Activated T-cell treated with anti-CD3 and anti-CD28 coated beads for 24 hours (primary cell): ENCODE measurements around the gene CPXM1.
"Not testable (repeated sequence)": the region's sequence is repeated elsewhere in the genome, so short reads cannot be mapped to it uniquely, and the experiment has no call there.

Source experiments
- DNase-seq: peaks from one replicate; pipeline ENCODE4 v3.0.0-alpha.2; 2020; ENCODE audit warnings: low read depth

The CPXM1 gene

DNA sequence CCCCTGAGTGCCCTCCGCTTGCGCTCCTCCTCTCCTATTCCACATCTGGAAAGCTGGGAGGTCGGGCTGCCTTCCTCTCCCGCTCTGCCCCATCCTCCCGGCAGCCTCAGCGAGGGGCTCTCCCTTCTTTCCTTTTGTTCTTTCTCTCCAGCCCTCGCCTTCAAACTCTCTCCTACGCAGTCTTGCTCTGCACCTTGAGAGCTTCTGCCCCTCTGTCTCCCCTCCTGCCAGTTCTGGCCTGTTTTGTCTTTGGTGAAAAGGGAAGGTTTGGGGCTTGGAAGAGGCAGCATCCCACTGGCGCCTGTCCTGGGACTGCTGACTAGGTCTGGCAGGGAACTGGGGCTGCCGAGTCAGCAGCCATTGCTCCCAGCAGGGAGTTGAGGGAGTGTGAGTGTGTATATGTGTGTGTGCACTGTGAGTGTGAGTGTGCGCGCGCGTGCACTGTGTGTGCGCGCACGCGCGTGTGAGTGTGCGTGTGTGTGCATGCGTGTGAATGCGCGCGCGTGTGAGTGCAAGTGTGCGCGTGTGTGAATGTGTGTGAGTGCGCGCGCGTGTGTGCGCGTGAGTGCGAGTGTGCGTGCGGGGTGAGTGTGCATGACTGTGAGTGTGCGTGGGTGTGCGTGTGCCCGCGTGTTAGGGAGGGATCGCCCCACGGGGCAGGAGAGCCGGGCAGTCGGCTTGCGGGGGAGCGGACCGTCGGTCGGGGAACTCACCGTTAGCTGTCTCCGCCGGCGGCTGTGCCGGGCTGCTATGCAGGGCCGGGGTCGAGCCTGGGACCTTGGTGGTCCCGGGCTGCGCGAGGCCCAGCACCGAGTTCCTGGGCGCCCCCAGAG lies 523 bp downstream of the CPXM1 start:
- no peak for DNase-seq

DNA sequence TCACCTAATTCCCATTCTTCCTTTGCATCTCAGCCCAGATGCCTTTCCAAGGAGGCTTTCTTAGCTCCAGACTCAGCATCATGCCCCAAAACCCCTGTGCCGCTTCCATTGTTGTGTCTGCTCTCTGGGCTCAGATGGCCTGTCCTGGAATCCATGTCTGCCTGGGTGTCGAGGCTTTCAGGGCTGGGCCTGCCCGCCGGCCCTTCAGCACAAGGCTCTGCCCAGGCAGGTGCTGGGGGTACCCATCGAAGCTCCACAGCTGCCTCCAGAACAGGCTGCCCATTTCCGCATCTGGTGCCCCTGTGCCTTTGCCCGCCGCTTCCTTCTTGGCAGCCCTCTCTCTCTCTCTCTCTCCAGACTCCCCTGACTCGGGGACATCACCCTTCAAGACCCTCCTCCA lies 1.2 kb downstream of the CPXM1 start:
- no peak for DNase-seq

GRCh38 chr20:2798814-2799213 lies 1.6 kb downstream of the CPXM1 start:
- DNase-seq = no peak

DNA sequence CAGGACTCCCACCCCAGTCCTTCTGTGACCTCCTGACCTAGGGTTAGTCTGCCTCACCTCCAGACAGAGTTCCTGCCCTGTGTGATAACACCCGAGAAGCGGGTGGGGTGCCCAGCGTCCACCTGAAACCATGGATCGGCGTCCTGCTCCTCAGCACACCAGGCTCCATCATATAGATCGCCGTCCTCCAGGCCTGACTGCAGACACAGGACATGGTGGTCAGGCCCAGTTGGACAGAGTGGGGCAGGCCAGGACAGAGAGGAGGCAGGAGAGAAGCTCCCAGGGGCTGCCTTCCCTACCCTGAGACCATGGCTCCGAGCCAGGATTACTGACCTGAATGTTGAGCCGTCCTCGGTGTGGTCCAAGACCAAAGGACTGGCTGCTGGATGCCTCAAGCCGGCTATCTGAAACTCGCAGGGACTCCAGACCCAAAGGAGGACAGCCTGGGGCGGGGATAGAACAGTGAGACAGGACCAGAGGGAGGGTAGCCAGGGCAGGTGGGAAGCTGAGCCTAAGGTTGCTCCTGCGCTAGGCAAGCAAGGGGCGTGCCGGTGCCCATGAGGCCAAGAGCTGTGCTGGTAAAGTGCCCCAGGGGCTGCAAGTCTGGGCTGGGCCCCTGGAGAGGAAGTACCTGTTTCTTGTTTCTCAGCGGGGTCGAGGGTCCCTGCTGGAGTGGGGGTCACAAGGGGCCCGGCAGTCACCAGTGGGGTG lies 2.2 kb downstream of the CPXM1 start:
- no peak for DNase-seq

DNA sequence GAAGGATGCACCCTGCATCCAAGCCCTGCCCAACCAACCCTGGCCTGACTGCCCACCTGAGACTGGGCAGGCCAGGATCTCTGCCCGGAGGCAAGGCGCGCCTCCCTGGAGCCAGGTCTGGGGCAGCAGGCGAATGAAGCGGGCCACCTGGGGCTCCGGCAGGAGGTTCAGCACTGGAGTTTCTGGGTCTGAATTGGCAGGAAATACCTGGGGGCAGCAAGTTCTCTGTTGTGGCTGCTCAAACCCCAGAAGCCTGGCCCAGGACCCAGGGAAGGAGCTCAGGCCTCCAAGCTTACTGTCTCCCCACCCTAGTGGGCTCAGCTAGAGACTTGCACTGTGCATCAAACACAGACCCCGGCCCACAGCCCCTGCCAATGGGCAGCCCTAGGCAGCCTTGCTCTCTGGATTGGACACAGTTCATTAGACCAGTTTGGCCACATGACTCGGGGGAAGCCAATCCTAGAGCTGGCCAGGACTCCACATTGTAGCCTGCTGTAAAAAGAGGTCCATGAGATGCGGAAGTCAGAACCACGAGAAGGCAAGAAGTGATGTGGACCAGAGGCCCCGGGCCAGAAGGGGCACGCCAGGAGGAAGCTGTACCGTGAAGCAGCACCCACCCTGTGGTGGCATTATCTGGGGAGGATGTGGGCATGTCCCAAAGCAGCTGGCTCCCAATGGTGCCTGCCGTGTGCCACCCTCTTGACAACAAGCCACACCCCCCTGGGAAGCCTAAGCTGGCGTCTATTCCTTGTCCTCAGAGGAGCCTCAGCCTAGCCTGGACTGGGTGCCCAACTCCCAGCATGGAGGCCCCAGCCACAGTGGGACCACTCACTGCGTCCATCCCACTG lies 3.1 kb downstream of the CPXM1 start:
- no peak for DNase-seq

DNA sequence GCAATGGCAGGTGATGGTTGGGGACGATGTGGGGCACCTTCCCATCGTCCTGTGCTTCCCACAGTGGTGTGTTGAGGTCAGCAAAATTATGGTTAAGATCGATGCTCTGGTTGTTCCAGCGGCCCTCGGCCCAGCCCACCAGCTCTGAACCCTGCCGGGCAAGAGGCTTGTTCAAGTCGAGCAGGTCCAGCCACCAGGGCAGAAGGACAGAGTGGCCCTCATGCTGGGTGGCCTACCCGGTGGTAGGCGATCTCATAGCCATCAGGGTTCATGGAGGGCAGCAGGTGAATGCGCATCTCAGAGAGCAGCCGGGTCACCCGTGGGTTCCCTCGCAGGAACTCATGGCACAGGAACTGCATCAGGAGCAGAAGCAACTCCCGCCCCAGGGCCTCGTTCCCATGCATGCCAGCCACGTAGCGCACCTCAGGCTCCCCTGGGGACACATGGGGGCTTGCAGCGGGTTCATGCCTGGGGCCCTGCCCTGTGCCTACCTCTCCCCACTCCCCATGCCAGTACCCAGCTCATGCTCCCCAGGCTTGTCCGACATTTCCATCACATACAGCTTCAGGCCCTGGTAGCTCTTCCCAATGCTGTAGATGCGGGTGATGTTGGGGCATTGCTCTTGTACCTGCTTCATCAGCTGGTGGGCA lies 4.3 kb downstream of the CPXM1 start:
- no peak for DNase-seq

GRCh38 chr20:2795451-2795850 lies 5.0 kb downstream of the CPXM1 start:
- DNase-seq = no peak

DNA sequence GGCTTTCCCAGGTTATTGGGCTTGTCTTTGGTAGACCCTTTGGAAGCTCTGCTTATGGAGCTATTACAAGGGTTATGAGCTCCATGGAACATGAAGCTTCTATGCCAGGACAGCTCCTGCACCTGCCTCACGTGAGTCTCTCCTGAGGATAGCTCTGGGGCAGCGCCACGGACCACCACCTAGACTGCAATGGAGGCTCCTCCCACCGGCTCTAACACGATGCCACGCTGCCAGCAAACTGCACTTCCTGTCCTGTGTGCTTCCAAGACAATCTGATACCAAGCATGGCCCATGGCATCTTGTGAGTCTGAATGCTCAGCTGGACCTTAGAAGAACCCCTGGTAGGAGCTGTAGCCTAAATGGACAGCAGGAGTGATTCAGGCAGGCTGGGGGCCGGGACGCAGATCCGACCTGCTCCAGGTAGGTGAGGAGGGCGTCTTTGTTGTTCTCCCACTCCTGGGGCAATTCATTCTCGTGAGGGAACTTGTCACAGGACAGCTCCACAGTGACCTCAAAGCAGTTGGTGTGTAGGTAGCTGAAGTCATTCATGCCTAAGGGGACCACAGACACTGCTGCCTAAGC lies 5.5 kb downstream of the CPXM1 start:
- DNase-seq = no peak

DNA sequence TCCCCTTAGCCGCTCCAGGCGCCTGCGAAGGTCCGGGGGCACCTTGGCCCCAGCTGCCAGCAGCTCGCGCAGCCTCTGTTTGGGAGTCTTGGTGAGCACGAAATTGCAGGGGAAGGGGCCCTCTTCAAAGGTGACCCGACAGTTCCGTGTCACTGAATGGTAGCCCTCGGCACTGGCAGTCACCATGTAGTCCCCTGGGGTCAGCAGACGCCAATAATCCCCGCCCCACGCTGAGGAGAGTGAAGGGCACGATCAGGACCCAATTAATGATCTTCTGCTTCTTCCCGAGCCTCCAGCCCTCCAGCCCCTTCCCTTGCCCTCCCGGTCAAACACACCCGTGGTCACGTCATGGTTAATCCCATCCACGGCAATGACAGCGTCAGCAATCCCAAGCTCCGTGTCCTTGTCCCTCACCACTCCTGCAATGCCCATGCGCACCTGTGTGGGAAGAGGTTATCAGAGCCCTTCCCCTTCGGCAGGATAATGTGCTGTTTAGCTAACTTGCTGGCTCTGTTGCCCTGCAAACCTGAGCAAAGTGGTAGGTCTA lies 6.2 kb downstream of the CPXM1 start:
- no peak for DNase-seq

DNA sequence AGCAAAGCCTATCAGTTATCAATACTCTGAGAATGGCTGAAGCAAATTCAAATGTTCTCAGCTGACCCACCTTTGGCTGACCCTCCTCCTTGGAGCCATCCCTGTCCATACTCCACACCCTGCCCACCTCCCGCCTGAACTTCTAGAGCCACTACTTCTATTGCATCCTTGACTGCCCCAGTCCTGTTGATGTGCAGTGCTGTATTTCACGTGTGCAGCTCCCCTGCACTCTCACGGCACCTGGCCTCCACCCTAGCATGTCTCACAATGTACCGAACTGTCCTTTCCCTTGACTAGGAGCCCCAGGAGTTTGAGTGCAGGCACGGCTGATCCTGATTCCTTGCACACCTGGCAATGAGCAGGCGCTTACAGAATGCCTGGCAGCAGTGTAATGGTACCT lies 7.0 kb downstream of the CPXM1 start:
- DNase-seq = no peak

DNA sequence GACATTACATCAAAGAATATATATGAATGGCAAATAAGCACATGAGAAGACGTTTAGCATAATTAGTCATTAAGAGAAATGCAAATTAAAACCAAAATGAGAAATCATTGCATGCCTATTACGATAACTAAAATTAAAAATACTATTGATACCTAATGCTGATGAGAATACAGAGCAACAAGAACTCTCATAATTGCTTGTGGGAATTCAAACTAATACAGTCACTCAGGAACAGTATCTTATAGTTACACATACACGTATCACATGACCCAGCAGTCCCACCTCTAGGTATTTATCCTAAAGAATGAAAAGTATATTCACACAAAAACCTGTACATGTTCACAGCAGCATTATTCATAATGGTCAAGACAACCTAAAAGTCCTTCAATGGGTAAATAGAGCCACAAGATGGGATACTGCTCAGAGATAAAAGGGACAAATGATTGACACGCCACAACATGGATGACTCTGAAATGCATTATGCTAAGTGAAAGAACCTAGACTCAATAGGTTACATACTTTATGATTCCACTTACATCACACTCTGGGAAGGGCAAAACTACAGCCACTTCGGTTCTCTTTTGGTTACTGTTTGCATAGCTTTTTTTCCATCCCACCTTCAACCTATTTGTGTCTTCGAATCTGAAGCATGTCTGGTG lies 16.4 kb downstream of the CPXM1 start:
- no peak for DNase-seq

DNA sequence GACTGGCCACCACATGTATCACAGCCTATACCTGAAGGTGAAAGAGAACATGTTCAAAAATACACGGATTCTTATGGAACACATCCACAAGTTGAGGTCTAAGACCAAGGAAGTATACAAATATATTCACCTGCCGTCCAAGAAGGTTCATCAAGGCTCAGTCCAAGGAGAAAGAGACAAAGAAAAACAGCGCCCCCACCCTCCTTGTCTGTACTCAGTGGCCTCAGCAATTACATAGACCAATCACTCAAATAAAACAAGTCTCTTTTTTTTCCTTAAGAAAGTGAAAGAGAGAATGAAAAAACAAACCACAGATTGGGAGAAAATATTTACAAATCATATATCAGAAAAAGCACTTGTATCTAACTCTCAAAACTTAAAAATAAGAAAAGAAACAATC lies 19.5 kb downstream of the CPXM1 start:
- DNase-seq = no peak

DNA sequence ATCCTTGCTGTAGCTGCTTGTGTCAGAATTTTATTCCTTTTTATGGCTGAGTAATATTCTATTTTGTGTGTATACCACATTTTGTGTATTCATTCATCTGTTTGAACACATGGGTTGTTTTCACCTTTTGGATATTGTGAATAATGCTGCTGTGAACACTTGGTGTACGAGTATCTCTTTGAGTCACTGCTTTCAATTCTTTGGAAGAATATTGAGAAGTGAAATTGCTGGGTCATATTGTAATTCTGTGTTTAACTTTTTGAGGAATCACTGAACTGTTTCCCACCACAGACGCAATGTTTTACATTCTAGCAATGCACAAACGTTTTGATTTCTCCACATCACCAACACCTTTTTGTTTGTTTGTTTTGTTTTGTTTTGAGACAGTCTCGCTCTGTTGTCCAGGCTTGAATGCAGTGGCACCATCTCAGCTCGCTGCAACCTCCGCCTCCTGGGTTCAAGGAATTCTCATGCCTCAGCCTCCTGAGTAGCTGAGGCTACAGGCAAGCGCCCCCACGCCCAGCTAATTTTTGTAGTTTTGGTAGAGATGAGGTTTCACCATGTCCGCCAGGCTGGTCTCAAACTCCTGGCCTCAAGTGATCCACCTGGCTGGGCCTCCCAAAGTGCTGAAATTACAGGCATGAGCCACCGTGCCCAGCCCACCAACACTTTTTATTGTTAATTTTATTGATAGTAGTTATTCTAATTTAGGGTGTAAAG lies 21.7 kb downstream of the CPXM1 start:
- no peak for DNase-seq

- no peak for DNase-seq
These were observed 25.3 kb downstream of the CPXM1 start for GRCh38 chr20:2775139-2775538.

DNA sequence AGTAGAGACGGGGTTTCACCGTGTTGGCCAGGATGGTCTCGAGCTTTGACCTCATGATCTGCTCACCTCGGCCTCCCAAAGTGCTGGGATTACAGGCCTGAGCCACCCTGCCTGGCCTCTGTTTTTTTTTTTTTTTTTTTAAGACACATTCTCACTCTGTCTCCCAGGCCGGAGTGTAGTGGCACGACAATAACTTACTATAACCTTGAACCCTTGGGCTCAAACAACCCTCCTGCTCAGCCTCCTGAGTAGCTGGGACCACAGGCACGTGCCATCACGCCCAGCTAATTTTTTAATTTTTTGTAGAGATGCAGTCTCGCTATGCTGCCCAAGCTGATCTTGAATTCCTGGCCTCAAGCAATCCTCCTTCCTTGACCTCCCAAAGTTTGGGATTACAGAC lies 26.6 kb downstream of the CPXM1 start:
- DNase-seq = no peak

DNA sequence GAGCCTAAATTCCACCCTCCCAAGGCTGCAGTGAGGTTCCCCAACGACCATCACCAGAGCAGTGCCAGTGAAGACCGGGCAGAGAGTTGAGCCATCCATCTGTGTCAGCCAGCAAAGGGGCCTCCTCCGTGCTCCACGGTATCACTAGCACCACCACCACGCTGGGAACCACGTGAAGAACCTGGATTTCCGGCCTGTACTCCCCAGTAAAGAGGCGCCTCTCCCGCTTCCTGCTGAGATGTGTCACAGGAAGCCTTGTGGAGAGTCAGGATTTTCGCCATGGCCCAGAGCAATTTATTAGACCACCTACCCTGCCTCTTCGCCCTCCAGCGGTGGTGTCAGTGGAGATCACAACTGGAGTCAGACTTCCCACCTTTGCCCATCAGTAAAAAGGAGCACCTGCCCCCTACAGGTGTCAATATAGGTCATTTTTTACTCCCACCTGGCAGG lies 28.8 kb downstream of the CPXM1 start:
- no peak for DNase-seq

GRCh38 chr20:2770091-2770490 lies 30.3 kb downstream of the CPXM1 start:
- DNase-seq = not testable (repeated sequence)

DNA sequence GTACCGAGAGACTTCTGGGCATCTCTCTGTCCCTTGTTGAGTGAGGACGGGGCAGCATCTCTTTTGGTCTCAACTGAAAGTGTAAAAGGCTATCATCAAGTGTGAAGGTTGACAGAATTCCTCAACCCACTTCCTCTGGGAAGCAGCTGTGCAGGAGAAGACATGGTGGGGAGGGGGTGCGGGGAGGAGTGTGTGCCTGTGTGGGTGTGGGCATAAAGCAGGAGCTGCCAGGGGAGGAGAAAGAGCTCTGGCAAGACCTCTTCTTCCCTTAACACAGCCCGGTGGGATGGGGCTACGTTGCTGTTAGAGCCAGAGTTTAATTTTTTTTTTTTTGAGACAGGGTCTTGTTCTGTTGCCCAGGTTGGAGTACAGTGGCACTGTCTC lies 31.8 kb downstream of the CPXM1 start:
- no peak for DNase-seq

GRCh38 chr20:2767768-2768631 lies 32.4 kb downstream of the CPXM1 start:
- DNase-seq = no peak
